ENCODE data around the gene RNF186. TPM values are rescaled to one million over a fixed set of nuclear protein-coding genes. Genes with fewer than 3 reads are reported as not detected.
A peak's percentile ranks its signal among the peaks of the same experiment; 100 is the strongest.

Gene RNF186
- total RNA-seq, 4 donors from 2014 or later = not detected

- H3K36me3 ChIP-seq = peaks cover 0 to 14% of the 10 kb centered on the region in 2 donors
- peak; percentile 86 for ATAC-seq
- H3K9me3 ChIP-seq = no peaks in the 10 kb centered on the region
- peaks cover 0 to 28% (median 11%) of the 10 kb centered on the region in 3 donors for H3K4me1 ChIP-seq
- H3K4me3 ChIP-seq = peak within 1 kb of the TSS; percentile 58 to 87
- peak within 1 kb of the TSS; percentile 44 to 91 (median 86) for H3K27ac ChIP-seq
- H3K27me3 ChIP-seq = no peaks in the 10 kb centered on the region
- 6% methylated on average over 3 of the region's 70 CpGs; no CpG with 5 or more reads in 1 of the 2 donors for WGBS, 2 donors (ENCODE audit: low coverage in 1 of 2)
- TF ChIP-seq POLR2AphosphoS5 (IDR thresholded peaks at IDR 0.05) (no peak), POLR2A (IDR thresholded peaks at IDR 0.05) (peak; percentile 45)
- TF ChIP-seq, protein P1, sequence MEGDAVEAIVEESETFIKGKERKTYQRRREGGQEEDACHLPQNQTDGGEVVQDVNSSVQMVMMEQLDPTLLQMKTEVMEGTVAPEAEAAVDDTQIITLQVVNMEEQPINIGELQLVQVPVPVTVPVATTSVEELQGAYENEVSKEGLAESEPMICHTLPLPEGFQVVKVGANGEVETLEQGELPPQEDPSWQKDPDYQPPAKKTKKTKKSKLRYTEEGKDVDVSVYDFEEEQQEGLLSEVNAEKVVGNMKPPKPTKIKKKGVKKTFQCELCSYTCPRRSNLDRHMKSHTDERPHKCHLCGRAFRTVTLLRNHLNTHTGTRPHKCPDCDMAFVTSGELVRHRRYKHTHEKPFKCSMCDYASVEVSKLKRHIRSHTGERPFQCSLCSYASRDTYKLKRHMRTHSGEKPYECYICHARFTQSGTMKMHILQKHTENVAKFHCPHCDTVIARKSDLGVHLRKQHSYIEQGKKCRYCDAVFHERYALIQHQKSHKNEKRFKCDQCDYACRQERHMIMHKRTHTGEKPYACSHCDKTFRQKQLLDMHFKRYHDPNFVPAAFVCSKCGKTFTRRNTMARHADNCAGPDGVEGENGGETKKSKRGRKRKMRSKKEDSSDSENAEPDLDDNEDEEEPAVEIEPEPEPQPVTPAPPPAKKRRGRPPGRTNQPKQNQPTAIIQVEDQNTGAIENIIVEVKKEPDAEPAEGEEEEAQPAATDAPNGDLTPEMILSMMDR (IDR thresholded peaks at IDR 0.05) = peak in 3 of 4 experiments; percentile 47 to 58 (median 52)
Measured at GRCh38 chr1:19799230-19800075, 15.6 kb downstream of the RNF186 start, which contains the start of gene TMCO4. TMCO4 (minus strand) TSS chr1:19799916; CDS start chr1:19780758, 19,158 bp downstream.

GRCh38 chr1:19798486-19799229 lies 16.4 kb downstream of the RNF186 start:
- H3K4me3 ChIP-seq = peak overlapping the region in 1 of 2 donors; percentile 87
- 71 to 83% methylated on average over 3 to 5 of the region's 6 CpGs for WGBS, 2 donors (ENCODE audit: low coverage in 1 of 2)
- peaks cover 0 to 20% of the 10 kb centered on the region in 2 donors for H3K36me3 ChIP-seq
- peaks cover 0 to 28% (median 11%) of the 10 kb centered on the region in 3 donors for H3K4me1 ChIP-seq
- H3K27me3 ChIP-seq = no peaks in the 10 kb centered on the region
- ATAC-seq = no peak
- no peak for TF ChIP-seq POLR2AphosphoS5 (IDR thresholded peaks at IDR 0.05)
- TF ChIP-seq, protein P1 (IDR thresholded peaks at IDR 0.05) = no peak
- TF ChIP-seq POLR2A (IDR thresholded peaks at IDR 0.05) = no peak
- TF ChIP-seq EP300 (IDR thresholded peaks at IDR 0.05) = no peak
- peak overlapping the region in 3 of 4 donors; percentile 86 to 91 (median 87) for H3K27ac ChIP-seq
- no peaks in the 10 kb centered on the region for H3K9me3 ChIP-seq

DNA sequence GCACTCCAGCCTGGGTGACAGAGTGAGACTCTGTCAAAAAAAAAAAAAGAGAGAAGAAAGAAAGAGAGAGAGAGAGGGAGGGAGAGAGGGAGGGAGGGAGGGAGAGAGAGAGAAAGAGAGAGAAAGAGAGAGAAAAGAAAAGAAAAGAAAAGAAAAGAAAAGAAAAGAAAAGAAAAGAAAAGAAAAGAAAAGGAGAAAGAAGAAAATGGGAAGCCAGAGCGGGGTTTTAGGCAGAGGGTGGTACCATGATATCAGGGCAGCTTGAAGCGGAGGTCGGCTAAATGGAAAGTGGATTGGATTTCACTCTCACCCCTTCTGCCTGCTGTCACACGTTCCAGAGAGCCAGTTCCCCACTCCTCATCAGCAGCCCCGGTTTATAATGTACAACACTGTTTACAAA lies 17.3 kb downstream of the RNF186 start:
- no peak overlapping the region for H3K4me3 ChIP-seq
- peak overlapping the region in 3 of 4 donors; percentile 86 to 91 (median 87) for H3K27ac ChIP-seq
- no peaks in the 10 kb centered on the region for H3K27me3 ChIP-seq
- peaks cover 0 to 28% of the 10 kb centered on the region in 2 donors for H3K36me3 ChIP-seq
- no peaks in the 10 kb centered on the region for H3K9me3 ChIP-seq
- ATAC-seq = no peak
- peaks cover 0 to 28% (median 11%) of the 10 kb centered on the region in 3 donors for H3K4me1 ChIP-seq
- WGBS, 2 donors (ENCODE audit: low coverage in 1 of 2) = 63 to 71% methylated on average over 5 of the region's 5 CpGs
- TF ChIP-seq EP300 (IDR thresholded peaks at IDR 0.05) = no peak
- TF ChIP-seq, protein P1 (IDR thresholded peaks at IDR 0.05) = no peak
- TF ChIP-seq POLR2A (IDR thresholded peaks at IDR 0.05) = no peak
- no peak for TF ChIP-seq POLR2AphosphoS5 (IDR thresholded peaks at IDR 0.05)

DNA sequence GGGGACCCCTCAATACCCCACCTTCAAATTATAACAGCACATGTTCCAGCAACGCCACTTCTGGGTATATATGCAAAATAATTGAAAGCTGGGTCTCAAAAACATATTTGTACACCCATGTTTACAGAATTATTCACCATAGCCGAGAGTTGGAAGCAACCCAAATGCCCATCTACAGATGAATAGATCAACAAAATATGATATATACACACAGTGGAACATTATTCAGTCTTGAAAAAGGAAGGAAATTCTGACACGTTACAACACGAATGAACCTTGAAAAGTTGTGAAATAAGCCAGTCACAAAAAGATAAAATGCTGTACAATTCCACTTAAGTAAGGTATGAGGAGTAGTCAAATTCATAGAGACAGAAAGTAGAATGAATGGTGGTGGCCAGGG lies 20.5 kb downstream of the RNF186 start:
- H3K9me3 ChIP-seq = no peaks in the 10 kb centered on the region
- no peak overlapping the region for H3K4me3 ChIP-seq
- ATAC-seq = no peak
- peaks cover 0 to 51% of the 10 kb centered on the region in 2 donors for H3K36me3 ChIP-seq
- H3K4me1 ChIP-seq = peaks cover 0 to 17% (median 6%) of the 10 kb centered on the region in 3 donors
- no peak for TF ChIP-seq POLR2AphosphoS5 (IDR thresholded peaks at IDR 0.05)
- TF ChIP-seq, protein P1 (IDR thresholded peaks at IDR 0.05) = no peak
- no peak for TF ChIP-seq POLR2A (IDR thresholded peaks at IDR 0.05)
- no peak for TF ChIP-seq EP300 (IDR thresholded peaks at IDR 0.05)
- H3K27ac ChIP-seq = no peak overlapping the region
- H3K27me3 ChIP-seq = no peaks in the 10 kb centered on the region
- WGBS, 2 donors (ENCODE audit: low coverage in 1 of 2) = 72 to 81% methylated on average over 2 to 4 of the region's 4 CpGs

All from gastroesophageal sphincter (tissue), 4 donors.